ENCODE results near the gene B3GALT6.

B3GALT6 gene

GRCh38 chr1:1262758-1263157 is 30.7 kb downstream of the B3GALT6 start:
- no peak for DNase-seq (ENCODE audit: low read depth)

- no peak for DNase-seq (ENCODE audit: low read depth)
Measured at GRCh38 chr1:1264026-1264425, 32.0 kb downstream of the B3GALT6 start.

- no peak for DNase-seq (ENCODE audit: low read depth)
Measured at GRCh38 chr1:1264868-1265272, 32.8 kb downstream of the B3GALT6 start.

GRCh38 chr1:1267488-1268283 is 35.6 kb downstream of the B3GALT6 start:
- DNase-seq (ENCODE audit: low read depth) = no peak

- DNase-seq (ENCODE audit: low read depth) = no peak
Measured at GRCh38 chr1:1268284-1268682, 36.2 kb downstream of the B3GALT6 start.

- DNase-seq (ENCODE audit: low read depth) = no peak
Measured at GRCh38 chr1:1270813-1271212, 38.8 kb downstream of the B3GALT6 start.

GRCh38 chr1:1272341-1273208 is 40.5 kb downstream of the B3GALT6 start:
- no peak for DNase-seq (ENCODE audit: low read depth)

- no peak for DNase-seq (ENCODE audit: low read depth)
Measured at GRCh38 chr1:1273209-1273511, 41.1 kb downstream of the B3GALT6 start.

- DNase-seq (ENCODE audit: low read depth) = peak; percentile 91
Measured at GRCh38 chr1:1273512-1274298, 41.7 kb downstream of the B3GALT6 start, which contains the start of gene UBE2J2. UBE2J2 (minus strand) TSS chr1:1273854; CDS start chr1:1267992, 5,862 bp downstream.

GRCh38 chr1:1274299-1274930 is 42.4 kb downstream of the B3GALT6 start:
- no peak for DNase-seq (ENCODE audit: low read depth)

- no peak for DNase-seq (ENCODE audit: low read depth)
Measured at GRCh38 chr1:1274931-1275431, 42.9 kb downstream of the B3GALT6 start.

- no peak for DNase-seq (ENCODE audit: low read depth)
Measured at GRCh38 chr1:1275836-1276235, 43.8 kb downstream of the B3GALT6 start.

- no peak for DNase-seq (ENCODE audit: low read depth)
Measured at GRCh38 chr1:1278620-1279019, 46.6 kb downstream of the B3GALT6 start.

- DNase-seq (ENCODE audit: low read depth) = no peak
Measured at GRCh38 chr1:1279028-1279427, 47.0 kb downstream of the B3GALT6 start.

- no peak for DNase-seq (ENCODE audit: low read depth)
Measured at GRCh38 chr1:1280782-1281481, 48.9 kb downstream of the B3GALT6 start.

GRCh38 chr1:1281533-1282321 is 49.7 kb downstream of the B3GALT6 start:
- DNase-seq (ENCODE audit: low read depth) = no peak

GRCh38 chr1:1282998-1283397 is 51.0 kb downstream of the B3GALT6 start:
- DNase-seq (ENCODE audit: low read depth) = no peak

GRCh38 chr1:1283821-1284220 is 51.8 kb downstream of the B3GALT6 start:
- no peak for DNase-seq (ENCODE audit: low read depth)
